ENCODE data around the gene ALDH1A1. TPM values are rescaled to one million over a fixed set of nuclear protein-coding genes. Genes with fewer than 3 reads are reported as not detected.

The ALDH1A1 gene
- polyA plus RNA-seq, 3 donors = 28.6 to 117 (median 105) TPM

DNA sequence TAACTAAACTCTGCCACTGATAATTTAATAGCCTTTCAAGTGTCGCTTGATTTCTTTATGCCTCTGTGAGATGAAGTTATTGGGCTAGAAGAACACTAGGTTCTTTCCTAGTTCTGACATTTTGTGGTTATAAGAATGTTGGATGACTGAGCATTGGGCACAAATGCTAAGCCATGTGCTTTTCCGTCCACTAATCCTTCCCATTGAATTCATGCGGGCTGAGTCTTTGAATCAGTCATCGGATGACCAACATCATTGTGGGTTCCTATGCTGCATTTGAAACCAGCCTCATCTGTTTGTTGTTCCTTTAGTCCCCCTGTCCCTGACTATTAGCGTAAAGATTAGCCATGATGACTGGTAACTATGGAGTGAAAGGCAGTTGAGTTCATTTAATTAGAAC is 58.5 kb downstream of the ALDH1A1 start:
- Mint-ChIP-seq H3K27ac (no peak overlapping the region), H3K4me1 (no peaks in the 10 kb centered on the region), H3K27me3 (ENCODE audit: low read depth in 3 of 3) (no peaks in the 10 kb centered on the region), H3K4me3 (no peak overlapping the region), H3K36me3 (peaks cover 6 to 17% of the 10 kb centered on the region in 2 donors), H3K9me3 (peaks cover 0 to 2% (median 0%) of the 10 kb centered on the region in 7 donors)
- Histone ChIP-seq H2AFZ (ENCODE audit: insufficient read depth, low read depth, low read length, poor library complexity, severe bottlenecking) (no peak overlapping the region), H3K36me3 (replicated peaks in 1 of 2; ENCODE audit: control insufficient read depth in 1 of 2, insufficient read depth in 2 of 2, low read length in 2 of 2) (no peaks in the 10 kb centered on the region), H4K20me1 (ENCODE audit: insufficient read depth, low read length) (no peaks in the 10 kb centered on the region), H3K4me2 (replicated peaks; ENCODE audit: extremely low read depth, low read length, poor library complexity, severe bottlenecking) (no peak overlapping the region), H3K9me3 (replicated peaks in 1 of 2; ENCODE audit: control insufficient read depth in 1 of 2, insufficient read depth in 1 of 2, low read length in 2 of 2) (no peaks in the 10 kb centered on the region), H3K9ac (ENCODE audit: insufficient read depth, low read length, poor library complexity, severe bottlenecking) (no peak overlapping the region), H3K27me3 (ENCODE audit: control insufficient read depth in 2 of 2, insufficient read depth in 2 of 2, low read length in 2 of 2) (no peaks in the 10 kb centered on the region), H3K79me2 (ENCODE audit: insufficient read depth, low read length) (no peaks in the 10 kb centered on the region), H3K4me1 (ENCODE audit: control insufficient read depth in 1 of 2, insufficient read depth in 2 of 2, low read length in 2 of 2) (no peaks in the 10 kb centered on the region), H3K27ac (ENCODE audit: low read depth in 1 of 2, low read length in 2 of 2) (no peak overlapping the region), H3K4me3 (replicated peaks in 1 of 3; ENCODE audit: low read depth in 2 of 3, low read length in 3 of 3) (no peak overlapping the region)
- no peak for DNase-seq
- intact Hi-C loops (cut with micrococcal nuclease) = no loop called here
- TF ChIP-seq, protein P1, sequence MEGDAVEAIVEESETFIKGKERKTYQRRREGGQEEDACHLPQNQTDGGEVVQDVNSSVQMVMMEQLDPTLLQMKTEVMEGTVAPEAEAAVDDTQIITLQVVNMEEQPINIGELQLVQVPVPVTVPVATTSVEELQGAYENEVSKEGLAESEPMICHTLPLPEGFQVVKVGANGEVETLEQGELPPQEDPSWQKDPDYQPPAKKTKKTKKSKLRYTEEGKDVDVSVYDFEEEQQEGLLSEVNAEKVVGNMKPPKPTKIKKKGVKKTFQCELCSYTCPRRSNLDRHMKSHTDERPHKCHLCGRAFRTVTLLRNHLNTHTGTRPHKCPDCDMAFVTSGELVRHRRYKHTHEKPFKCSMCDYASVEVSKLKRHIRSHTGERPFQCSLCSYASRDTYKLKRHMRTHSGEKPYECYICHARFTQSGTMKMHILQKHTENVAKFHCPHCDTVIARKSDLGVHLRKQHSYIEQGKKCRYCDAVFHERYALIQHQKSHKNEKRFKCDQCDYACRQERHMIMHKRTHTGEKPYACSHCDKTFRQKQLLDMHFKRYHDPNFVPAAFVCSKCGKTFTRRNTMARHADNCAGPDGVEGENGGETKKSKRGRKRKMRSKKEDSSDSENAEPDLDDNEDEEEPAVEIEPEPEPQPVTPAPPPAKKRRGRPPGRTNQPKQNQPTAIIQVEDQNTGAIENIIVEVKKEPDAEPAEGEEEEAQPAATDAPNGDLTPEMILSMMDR (IDR thresholded peaks at IDR 0.05) = no peak
- 95% methylated on average over 4 of the region's 5 CpGs for WGBS (ENCODE audit: insufficient coverage)

DNA sequence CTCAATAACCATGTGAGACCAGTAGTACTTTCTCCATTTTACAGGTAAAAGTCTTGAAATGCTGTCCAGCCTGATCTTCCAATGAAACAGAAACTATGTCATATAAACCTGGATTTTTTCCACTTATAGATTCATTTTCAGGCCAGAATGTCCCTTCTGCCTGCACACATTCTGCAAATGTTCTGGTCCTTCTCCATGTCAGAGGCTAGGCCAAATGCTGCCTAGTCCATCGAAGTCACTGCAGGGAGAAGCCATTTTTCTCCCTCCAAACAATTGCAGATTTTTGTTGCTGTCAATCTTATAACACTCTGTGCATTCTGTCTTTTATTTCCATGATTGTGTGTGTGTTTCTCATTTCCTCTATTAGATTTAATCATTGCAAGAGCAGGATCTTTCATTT is 59.4 kb downstream of the ALDH1A1 start:
- Histone ChIP-seq H3K79me2 (ENCODE audit: insufficient read depth, low read length) (no peaks in the 10 kb centered on the region), H3K36me3 (replicated peaks in 1 of 2; ENCODE audit: control insufficient read depth in 1 of 2, insufficient read depth in 2 of 2, low read length in 2 of 2) (no peaks in the 10 kb centered on the region), H2AFZ (ENCODE audit: insufficient read depth, low read depth, low read length, poor library complexity, severe bottlenecking) (no peak overlapping the region), H3K27me3 (ENCODE audit: control insufficient read depth in 2 of 2, insufficient read depth in 2 of 2, low read length in 2 of 2) (no peaks in the 10 kb centered on the region), H3K4me3 (replicated peaks in 1 of 3; ENCODE audit: low read depth in 2 of 3, low read length in 3 of 3) (no peak overlapping the region), H3K4me2 (replicated peaks; ENCODE audit: extremely low read depth, low read length, poor library complexity, severe bottlenecking) (no peak overlapping the region), H3K4me1 (ENCODE audit: control insufficient read depth in 1 of 2, insufficient read depth in 2 of 2, low read length in 2 of 2) (no peaks in the 10 kb centered on the region), H3K9me3 (replicated peaks in 1 of 2; ENCODE audit: control insufficient read depth in 1 of 2, insufficient read depth in 1 of 2, low read length in 2 of 2) (no peaks in the 10 kb centered on the region), H3K27ac (ENCODE audit: low read depth in 1 of 2, low read length in 2 of 2) (no peak overlapping the region), H4K20me1 (ENCODE audit: insufficient read depth, low read length) (no peaks in the 10 kb centered on the region), H3K9ac (ENCODE audit: insufficient read depth, low read length, poor library complexity, severe bottlenecking) (no peak overlapping the region)
- TF ChIP-seq, protein P1 (IDR thresholded peaks at IDR 0.05) = no peak
- peaks cover 0 to 2% (median 0%) of the 10 kb centered on the region in 7 donors for H3K9me3 Mint-ChIP-seq
- no peak overlapping the region for H3K4me3 Mint-ChIP-seq
- no peaks in the 10 kb centered on the region for H3K4me1 Mint-ChIP-seq
- no peaks in the 10 kb centered on the region for H3K27me3 Mint-ChIP-seq (ENCODE audit: low read depth in 3 of 3)
- H3K36me3 Mint-ChIP-seq = peaks cover 6 to 16% of the 10 kb centered on the region in 2 donors
- H3K27ac Mint-ChIP-seq = no peak overlapping the region
- intact Hi-C loops (cut with micrococcal nuclease) = no loop called here
- no CpG with 5 or more reads among the region's 1 CpG for whole genome bisulfite sequencing (ENCODE audit: insufficient coverage)
- DNase-seq = no peak

Measured in CD14-positive monocyte (primary cell).